CD4-positive, alpha-beta T cell treated with Interleukin-4 for 1 hour (primary cell): ENCODE results near the gene PTPMT1.
"Not testable (repeated sequence)": the region's sequence is repeated elsewhere in the genome, so short reads cannot be mapped to it uniquely, and the experiment has no call there.

Experiments used
- DNase-seq, 2 donors: peaks; one replicate each; pipeline ENCODE4 v3.0.0-alpha.2; 2020 to 2022

Gene PTPMT1

GRCh38 chr11:47550288-47551047 lies 14.9 kb upstream of the PTPMT1 start:
- no peak for DNase-seq

- DNase-seq, result peak in 1 of 2 donors; percentile 36
These were observed 14.3 kb upstream of the PTPMT1 start for GRCh38 chr11:47551086-47551485.

GRCh38 chr11:47552056-47552565 lies 13.3 kb upstream of the PTPMT1 start:
- peak in 1 of 2 donors; percentile 18 for DNase-seq

- peak; percentile 92 for DNase-seq
These were observed 12.6 kb upstream of the PTPMT1 start, which contains the start of gene CELF1 for GRCh38 chr11:47552566-47553405. TSS of gene CELF1 (minus strand) at chr11:47553132. CDS start at chr11:47499523, 53,609 bp downstream.

- DNase-seq, result no peak
These were observed 12.0 kb upstream of the PTPMT1 start for GRCh38 chr11:47553406-47553743.

GRCh38 chr11:47557004-47557403 lies 8.4 kb upstream of the PTPMT1 start:
- not testable (repeated sequence) for DNase-seq

GRCh38 chr11:47558695-47559094 lies 6.7 kb upstream of the PTPMT1 start:
- no peak for DNase-seq

GRCh38 chr11:47560426-47560825 lies 5.0 kb upstream of the PTPMT1 start:
- no peak for DNase-seq

GRCh38 chr11:47562393-47562792 lies 3.0 kb upstream of the PTPMT1 start:
- DNase-seq, result not testable (repeated sequence)

- DNase-seq, result not testable (repeated sequence)
These were observed 1.0 kb upstream of the PTPMT1 start for GRCh38 chr11:47564366-47564765.

- no peak for DNase-seq
These were observed 463 bp upstream of the PTPMT1 start for GRCh38 chr11:47564933-47565339.

- DNase-seq, result no peak
These were observed 825 bp downstream of the PTPMT1 start for GRCh38 chr11:47566149-47566698.

GRCh38 chr11:47569646-47570045 lies 4.2 kb downstream of the PTPMT1 start:
- no peak for DNase-seq

GRCh38 chr11:47570651-47571356 lies 5.4 kb downstream of the PTPMT1 start:
- no peak for DNase-seq

- no peak for DNase-seq
These were observed 5.9 kb downstream of the PTPMT1 start for GRCh38 chr11:47571357-47571729.

- no peak for DNase-seq
These were observed 6.5 kb downstream of the PTPMT1 start for GRCh38 chr11:47571895-47572294.

GRCh38 chr11:47572715-47573255 lies 7.4 kb downstream of the PTPMT1 start:
- no peak for DNase-seq

- DNase-seq, result no peak
These were observed 7.9 kb downstream of the PTPMT1 start for GRCh38 chr11:47573321-47573720.

- DNase-seq, result no peak
These were observed 12.2 kb downstream of the PTPMT1 start for GRCh38 chr11:47577460-47578041.

- peak; percentile 86 to 92 for DNase-seq
These were observed 13.4 kb downstream of the PTPMT1 start, which contains the start of the genes KBTBD4 and NDUFS3 for GRCh38 chr11:47578524-47579494. TSS of gene KBTBD4 (minus strand) at chr11:47578970. CDS start at chr11:47578951, 19 bp downstream. TSS of gene NDUFS3 (plus strand) at chr11:47579074. CDS start at chr11:47579092, 18 bp downstream.

- no peak for DNase-seq
These were observed 18.4 kb downstream of the PTPMT1 start for GRCh38 chr11:47583844-47584243.
